Ishikawa (cell line): ENCODE measurements around the gene SCYGR2.

ENCODE experiments used
- CEBPB ChIP-seq: IDR thresholded peaks from 2 replicates; pipeline ENCODE4 v1.6.1; 2012
- CREB1 ChIP-seq: IDR thresholded peaks from 2 replicates; pipeline ENCODE4 v1.6.1; 2012; ENCODE audit warnings: low read depth
- EGR1 ChIP-seq: IDR thresholded peaks from 2 replicates; pipeline ENCODE4 v1.6.1; 2012
- EP300 ChIP-seq: IDR thresholded peaks from 2 replicates; pipeline ENCODE4 v1.6.1; 2012; ENCODE audit warnings: borderline replicate concordance
- FOXM1 ChIP-seq: IDR thresholded peaks from 2 replicates; pipeline ENCODE4 v1.6.1; 2012; ENCODE audit warnings: low read depth, borderline replicate concordance
- MAX ChIP-seq: IDR thresholded peaks from 2 replicates; pipeline ENCODE4 v1.6.1; 2012
- NFIC ChIP-seq: IDR thresholded peaks from 2 replicates; pipeline ENCODE4 v1.6.1; 2012
- RAD21 ChIP-seq: IDR thresholded peaks from 2 replicates; pipeline ENCODE4 v1.6.1; 2012; ENCODE audit warnings: low read depth
- TAF1 ChIP-seq: IDR thresholded peaks from 2 replicates; pipeline ENCODE4 v1.6.1; 2012; ENCODE audit warnings: low read depth, mild to moderate bottlenecking
- TCF12 ChIP-seq: IDR thresholded peaks from 2 replicates; pipeline ENCODE4 v1.6.1; 2012; ENCODE audit warnings: low read depth
- TEAD4 ChIP-seq: IDR thresholded peaks from 2 replicates; pipeline ENCODE4 v1.6.1; 2012
- USF1 ChIP-seq: IDR thresholded peaks from 2 replicates; pipeline ENCODE4 v1.6.1; 2012
- YY1 ChIP-seq: IDR thresholded peaks from 2 replicates; pipeline ENCODE4 v1.6.1; 2012; ENCODE audit warnings: low read depth
- ZBTB7A ChIP-seq: IDR thresholded peaks from 2 replicates; pipeline ENCODE4 v1.6.1; 2012; ENCODE audit warnings: low read depth
- TF ChIP-seq, protein P1 (sequence below): IDR thresholded peaks from 2 replicates; pipeline ENCODE4 v1.6.1; 2012; ENCODE audit warnings: low read depth, mild to moderate bottlenecking

The SCYGR2 gene

GRCh38 chr2:227625420-227625819, 26.7 kb downstream of the SCYGR2 start:
- no peak for TF ChIP-seq TAF1
- TF ChIP-seq CREB1, result no peak
- TF ChIP-seq TCF12, result no peak
- TF ChIP-seq EP300, result no peak
- TF ChIP-seq, protein P1, sequence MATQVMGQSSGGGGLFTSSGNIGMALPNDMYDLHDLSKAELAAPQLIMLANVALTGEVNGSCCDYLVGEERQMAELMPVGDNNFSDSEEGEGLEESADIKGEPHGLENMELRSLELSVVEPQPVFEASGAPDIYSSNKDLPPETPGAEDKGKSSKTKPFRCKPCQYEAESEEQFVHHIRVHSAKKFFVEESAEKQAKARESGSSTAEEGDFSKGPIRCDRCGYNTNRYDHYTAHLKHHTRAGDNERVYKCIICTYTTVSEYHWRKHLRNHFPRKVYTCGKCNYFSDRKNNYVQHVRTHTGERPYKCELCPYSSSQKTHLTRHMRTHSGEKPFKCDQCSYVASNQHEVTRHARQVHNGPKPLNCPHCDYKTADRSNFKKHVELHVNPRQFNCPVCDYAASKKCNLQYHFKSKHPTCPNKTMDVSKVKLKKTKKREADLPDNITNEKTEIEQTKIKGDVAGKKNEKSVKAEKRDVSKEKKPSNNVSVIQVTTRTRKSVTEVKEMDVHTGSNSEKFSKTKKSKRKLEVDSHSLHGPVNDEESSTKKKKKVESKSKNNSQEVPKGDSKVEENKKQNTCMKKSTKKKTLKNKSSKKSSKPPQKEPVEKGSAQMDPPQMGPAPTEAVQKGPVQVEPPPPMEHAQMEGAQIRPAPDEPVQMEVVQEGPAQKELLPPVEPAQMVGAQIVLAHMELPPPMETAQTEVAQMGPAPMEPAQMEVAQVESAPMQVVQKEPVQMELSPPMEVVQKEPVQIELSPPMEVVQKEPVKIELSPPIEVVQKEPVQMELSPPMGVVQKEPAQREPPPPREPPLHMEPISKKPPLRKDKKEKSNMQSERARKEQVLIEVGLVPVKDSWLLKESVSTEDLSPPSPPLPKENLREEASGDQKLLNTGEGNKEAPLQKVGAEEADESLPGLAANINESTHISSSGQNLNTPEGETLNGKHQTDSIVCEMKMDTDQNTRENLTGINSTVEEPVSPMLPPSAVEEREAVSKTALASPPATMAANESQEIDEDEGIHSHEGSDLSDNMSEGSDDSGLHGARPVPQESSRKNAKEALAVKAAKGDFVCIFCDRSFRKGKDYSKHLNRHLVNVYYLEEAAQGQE, result no peak
- TF ChIP-seq YY1, result no peak
- TF ChIP-seq USF1, result no peak
- no peak for TF ChIP-seq NFIC

DNA sequence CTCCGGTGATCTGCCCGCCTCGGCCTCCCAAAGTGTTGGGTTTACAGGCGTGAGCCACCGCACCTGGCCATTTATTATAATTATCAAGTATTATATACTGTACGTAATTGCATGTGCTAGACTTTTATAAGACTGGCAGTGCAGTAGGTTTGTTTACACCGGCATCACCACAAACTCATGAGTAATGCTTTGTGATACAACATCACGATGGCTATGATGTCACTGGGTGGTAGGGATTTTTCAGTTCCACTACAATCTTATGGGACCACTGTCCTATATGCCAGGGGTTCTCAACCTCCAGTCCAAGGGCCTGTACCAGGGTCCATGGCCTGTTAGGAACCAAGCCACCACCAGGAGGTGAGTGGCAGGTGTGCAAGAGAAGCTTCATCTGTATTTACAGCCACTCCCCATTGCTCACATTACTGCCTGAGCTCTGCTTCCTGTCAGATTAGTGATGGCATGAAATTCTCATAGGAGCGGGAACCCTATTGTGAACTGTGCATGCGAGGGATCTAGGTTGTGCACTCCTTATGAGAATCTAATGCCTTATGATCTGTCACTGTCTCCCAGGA, 28.0 kb downstream of the SCYGR2 start:
- TF ChIP-seq CREB1, result no peak
- no peak for TF ChIP-seq TAF1
- TF ChIP-seq TEAD4, result no peak
- TF ChIP-seq TCF12, result no peak
- TF ChIP-seq MAX, result no peak
- no peak for TF ChIP-seq FOXM1
- TF ChIP-seq, protein P1, result no peak
- no peak for TF ChIP-seq YY1
- no peak for TF ChIP-seq USF1
- no peak for TF ChIP-seq RAD21
- TF ChIP-seq CEBPB, result no peak
- TF ChIP-seq ZBTB7A, result no peak

- TF ChIP-seq EGR1 (no peak), ZBTB7A (no peak), TCF12 (no peak), CREB1 (no peak), USF1 (no peak), FOXM1 (no peak), TEAD4 (no peak), TAF1 (no peak), CEBPB (no peak), NFIC (no peak), MAX (no peak), RAD21 (no peak), YY1 (no peak), EP300 (no peak)
- TF ChIP-seq, protein P1, result no peak
These were observed 29.1 kb downstream of the SCYGR2 start for GRCh38 chr2:227627769-227628168.

DNA sequence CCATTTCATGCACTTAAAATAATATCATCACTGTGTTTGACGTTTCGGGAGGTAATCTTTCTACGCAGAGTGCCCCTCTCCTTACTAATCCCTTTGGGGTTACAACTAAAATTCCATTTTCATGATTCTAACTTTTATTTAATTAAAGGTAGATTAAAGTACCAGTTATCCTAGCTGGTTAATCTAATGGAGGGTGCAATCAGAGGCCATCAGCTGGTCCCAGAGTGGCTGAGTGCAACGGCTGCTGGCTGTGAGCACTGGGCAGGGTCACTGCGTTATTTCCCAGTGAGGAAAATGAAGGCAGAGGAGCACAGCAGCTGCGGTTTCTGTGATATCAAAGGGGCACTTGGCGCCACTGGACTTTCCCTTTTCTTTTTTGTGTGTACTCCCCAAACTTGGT, 30.7 kb downstream of the SCYGR2 start:
- TF ChIP-seq TAF1 (no peak), RAD21 (no peak), EP300 (no peak), ZBTB7A (no peak), MAX (no peak), NFIC (no peak), CREB1 (no peak), YY1 (no peak), TEAD4 (no peak), FOXM1 (no peak), TCF12 (no peak), CEBPB (no peak)
- TF ChIP-seq, protein P1, result no peak
